ENCODE data around the gene MED13L. TPM values are rescaled to one million over a fixed set of nuclear protein-coding genes. Genes with fewer than 3 reads are reported as not detected.

Gene MED13L
- total and polyA plus RNA-seq, 8 donors: 10.3 to 93.8 (median 53.0) TPM

DNA sequence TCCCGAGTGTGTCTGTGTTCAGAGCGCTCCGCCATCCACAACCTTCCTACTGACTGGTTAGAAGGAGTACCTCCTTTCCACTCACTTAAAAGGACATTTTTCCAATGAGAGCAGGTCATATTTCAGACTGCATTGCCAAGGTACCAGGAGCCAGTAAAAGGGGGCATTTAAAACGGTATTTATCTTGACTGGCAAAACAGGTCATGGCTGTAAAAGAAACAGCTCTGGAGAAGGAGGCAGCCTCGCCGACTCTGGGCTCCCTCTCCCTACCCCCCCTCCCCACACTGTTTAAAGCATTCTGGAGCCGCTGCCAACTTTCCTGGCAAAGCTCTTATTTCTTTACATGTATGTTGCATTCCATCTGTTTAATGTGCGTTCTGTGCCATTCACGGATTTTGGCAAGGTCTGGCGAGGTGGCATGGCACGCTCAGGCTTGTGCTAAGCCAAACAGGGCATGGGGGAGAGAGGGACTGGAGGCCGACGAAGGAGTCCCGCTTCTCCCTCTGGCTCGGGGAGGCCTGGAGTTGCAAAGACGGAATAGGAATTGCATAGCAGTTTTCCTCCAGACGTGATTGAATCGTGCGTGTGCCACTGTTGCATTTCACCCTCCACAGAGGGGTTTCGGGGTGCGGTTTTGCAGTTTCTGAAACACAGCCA lies 41.2 kb upstream of the MED13L start:
- Histone ChIP-seq H3K4me3 (peak overlapping the region in 2 of 4 donors; percentile 8 to 25), H3K4me1 (no peaks in the 10 kb centered on the region), H3K27me3 (no peaks in the 10 kb centered on the region), H3K36me3 (no peaks in the 10 kb centered on the region), H3K9me3 (no peaks in the 10 kb centered on the region), H3K27ac (no peak overlapping the region)
- no peak for FAIRE-seq
- ATAC-seq: peak; percentile 56 to 75 (median 64)
- DNase-seq: peak in 3 of 6 donors; percentile 16 to 31 (median 26)
- 56 to 59% methylated on average over 21 of the region's 21 CpGs for WGBS, 2 donors
- TF ChIP-seq CTCF (IDR thresholded peaks at IDR 0.05): no peak
- intact Hi-C loops (cut with DNase I): no loop called here

DNA sequence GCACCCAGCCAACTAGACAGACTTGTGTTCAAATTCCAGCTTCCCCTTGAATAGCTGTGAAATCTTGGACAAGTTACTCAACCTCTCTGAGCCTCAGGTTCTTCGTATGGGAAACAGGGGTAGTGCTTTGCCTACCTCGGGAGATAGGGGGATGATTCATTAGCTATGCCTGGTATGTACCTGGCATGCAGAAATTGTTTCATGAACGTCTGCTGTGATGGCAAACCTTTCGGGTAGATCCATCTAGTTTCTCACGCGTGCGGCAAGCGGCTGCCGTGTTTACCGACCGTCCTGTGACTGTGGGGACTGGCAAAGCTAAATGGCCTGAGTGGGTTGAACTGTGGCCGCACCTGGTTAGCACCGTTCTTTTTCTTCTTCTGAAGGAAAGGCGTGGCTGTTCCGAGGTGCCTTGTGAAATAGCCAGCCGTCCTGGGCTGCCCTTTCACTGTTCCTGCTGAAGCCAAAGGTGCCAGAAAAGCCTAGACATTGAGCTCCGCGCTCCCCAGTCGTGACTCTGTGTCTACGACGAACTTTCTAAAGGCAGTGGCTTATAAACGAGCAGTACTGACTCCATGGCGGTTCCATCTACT lies 40.6 kb upstream of the MED13L start:
- no peaks in the 10 kb centered on the region for H3K4me1 ChIP-seq
- no peaks in the 10 kb centered on the region for H3K36me3 ChIP-seq
- 33 to 42% methylated on average over 23 of the region's 23 CpGs for WGBS, 2 donors
- DNase-seq (peak in 4 of 6 donors; percentile 15 to 32 (median 24)), ATAC-seq (peak; percentile 42 to 75 (median 68)), FAIRE-seq (no peak)
- TF ChIP-seq CTCF (IDR thresholded peaks at IDR 0.05): no peak
- intact Hi-C loops (cut with DNase I): no loop called here
- peak overlapping the region in 1 of 4 donors; percentile 25 for H3K4me3 ChIP-seq
- H3K27me3 ChIP-seq: no peaks in the 10 kb centered on the region
- no peaks in the 10 kb centered on the region for H3K9me3 ChIP-seq
- no peak overlapping the region for H3K27ac ChIP-seq

GRCh38 chr12:116317139-116317538 lies 39.6 kb upstream of the MED13L start:
- Histone ChIP-seq H3K4me1 (no peaks in the 10 kb centered on the region), H3K27ac (no peak overlapping the region), H3K4me3 (no peak overlapping the region), H3K9me3 (no peaks in the 10 kb centered on the region), H3K36me3 (no peaks in the 10 kb centered on the region), H3K27me3 (no peaks in the 10 kb centered on the region)
- ATAC-seq (no peak), DNase-seq (no peak), FAIRE-seq (no peak)
- intact Hi-C loops (cut with DNase I): no loop called here
- 88 to 90% methylated on average over 4 of the region's 4 CpGs for WGBS, 2 donors
- no peak for TF ChIP-seq CTCF (IDR thresholded peaks at IDR 0.05)

GRCh38 chr12:116314477-116314876 lies 37.0 kb upstream of the MED13L start:
- Histone ChIP-seq H3K4me1 (no peaks in the 10 kb centered on the region), H3K36me3 (no peaks in the 10 kb centered on the region), H3K27me3 (no peaks in the 10 kb centered on the region), H3K9me3 (no peaks in the 10 kb centered on the region), H3K27ac (no peak overlapping the region), H3K4me3 (no peak overlapping the region)
- no peak for TF ChIP-seq CTCF (IDR thresholded peaks at IDR 0.05)
- ATAC-seq (no peak), DNase-seq (no peak), FAIRE-seq (no peak)
- intact Hi-C loops (cut with DNase I): no loop called here
- 56 to 59% methylated on average over 7 of the region's 7 CpGs for WGBS, 2 donors

Data from pancreas (tissue), 10 donors.